DMS114 treated with DMSO at 0.1 percent for 48 hours (cell line): Measurements from ENCODE around the gene INSR.
"Not testable (repeated sequence)": the region's sequence is repeated elsewhere in the genome, so short reads cannot be mapped to it uniquely, and the experiment has no call there.

Experiments used
- DNase-seq: peaks from one replicate; lab custom pipeline; 2025; ENCODE audit not compliant: unreplicated experiment; lab: John Stamatoyannopoulos, UW

The INSR gene

DNA sequence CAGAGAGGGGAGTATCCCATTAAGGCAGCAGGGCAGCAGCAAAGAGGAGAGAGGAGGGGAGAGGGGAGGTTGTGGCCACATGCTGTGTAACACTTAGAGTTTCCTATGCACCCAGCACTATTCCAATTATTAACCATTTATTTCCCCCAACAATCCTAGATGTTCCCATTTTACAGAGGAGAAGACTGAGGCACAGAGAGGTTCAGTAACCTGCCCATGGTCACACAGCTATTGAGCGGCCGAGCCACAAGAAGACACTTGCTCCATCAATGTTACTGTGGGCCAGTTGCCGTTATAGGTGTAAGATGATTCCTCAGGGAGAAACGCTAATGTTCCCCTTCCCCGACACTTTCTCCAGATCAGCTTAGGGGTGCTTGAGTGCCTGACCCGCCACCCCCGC lies 69.2 kb downstream of the INSR start:
- DNase-seq, result no peak

- no peak for DNase-seq
Observed at GRCh38 chr19:7224209-7224686, 70.0 kb downstream of the INSR start.

- DNase-seq, result no peak
Observed at GRCh38 chr19:7223429-7223828, 70.8 kb downstream of the INSR start.

- no peak for DNase-seq
Observed at GRCh38 chr19:7219056-7219455, 75.2 kb downstream of the INSR start.

DNA sequence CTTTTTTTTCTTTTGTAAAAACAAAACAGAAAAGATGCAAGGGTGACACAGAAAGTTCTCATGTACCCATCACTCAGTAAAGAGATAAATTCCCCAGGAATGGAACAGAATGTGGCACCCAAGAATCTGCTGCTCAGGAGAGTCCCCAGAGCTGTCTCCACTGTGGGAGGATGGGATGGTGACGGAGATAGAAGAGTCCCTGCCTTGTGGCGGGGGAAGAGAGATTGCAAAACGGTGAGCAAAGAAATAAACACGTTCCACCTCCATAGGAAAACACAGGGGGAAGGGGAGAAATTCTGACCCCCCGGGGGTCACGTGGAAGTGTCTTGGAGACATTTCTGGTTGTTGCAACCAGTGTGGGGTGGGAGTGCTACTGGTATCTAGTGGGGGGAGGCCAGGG lies 76.4 kb downstream of the INSR start:
- no peak for DNase-seq

- DNase-seq, result no peak
Observed at GRCh38 chr19:7216373-7216902, 77.8 kb downstream of the INSR start.

GRCh38 chr19:7215176-7215575 lies 79.0 kb downstream of the INSR start:
- no peak for DNase-seq

GRCh38 chr19:7214324-7215089 lies 79.7 kb downstream of the INSR start:
- DNase-seq, result no peak

GRCh38 chr19:7213628-7214323 lies 80.4 kb downstream of the INSR start:
- no peak for DNase-seq

DNA sequence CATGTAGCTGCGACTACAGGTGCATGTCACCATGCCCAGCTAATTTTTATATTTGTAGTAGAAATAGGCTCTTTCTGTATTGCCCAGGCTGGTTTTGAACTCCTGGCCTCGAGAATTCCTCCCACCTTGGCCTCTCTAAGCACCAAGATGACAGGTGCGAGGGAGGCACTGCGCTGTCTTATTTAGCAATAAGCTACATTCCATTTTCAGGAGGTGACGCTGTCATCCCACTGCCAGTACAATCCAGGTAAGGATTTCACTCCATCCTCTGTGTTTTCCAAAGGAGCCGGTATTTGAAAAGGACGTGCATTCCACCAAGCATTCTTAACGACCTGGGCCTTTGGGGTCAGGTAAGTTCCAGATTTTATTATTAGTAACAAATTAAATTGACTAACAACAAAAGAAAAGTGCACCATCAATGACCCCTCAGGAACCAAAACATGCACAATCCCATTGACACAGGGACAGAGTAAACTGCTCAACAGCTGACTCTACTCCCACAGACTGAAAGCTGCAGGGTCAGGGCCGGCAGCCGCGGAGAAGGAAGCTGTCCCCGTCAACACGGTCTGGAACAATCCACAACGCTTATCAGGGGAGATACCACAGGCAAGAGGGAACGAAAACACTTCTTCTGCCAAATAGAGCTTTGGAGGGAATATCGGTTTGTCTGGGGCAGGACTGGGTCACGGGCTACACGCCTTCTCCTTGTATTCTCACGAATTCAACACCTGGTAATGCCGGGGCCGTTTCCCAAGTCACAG lies 82.8 kb downstream of the INSR start:
- no peak for DNase-seq

DNA sequence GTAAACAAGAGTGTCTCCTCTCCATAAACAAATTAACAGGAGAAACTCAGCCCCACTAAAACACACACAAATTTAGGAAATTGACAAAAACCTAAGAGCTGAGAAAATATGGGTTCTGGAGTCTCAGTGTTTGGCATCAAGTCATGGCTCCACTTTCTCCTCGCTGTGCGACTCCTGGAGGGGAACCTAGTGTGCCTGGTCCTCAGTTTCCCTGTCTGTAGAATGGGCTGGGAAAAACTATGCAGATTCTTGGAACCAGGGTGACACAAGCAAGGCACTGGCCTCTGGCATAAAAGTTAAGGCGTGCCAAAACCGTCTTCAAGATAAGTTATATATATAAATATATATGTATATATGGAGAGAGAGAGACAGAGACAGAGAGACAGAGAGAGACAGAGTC lies 83.9 kb downstream of the INSR start:
- no peak for DNase-seq

GRCh38 chr19:7209597-7210325 lies 84.5 kb downstream of the INSR start:
- not testable (repeated sequence) for DNase-seq

- DNase-seq, result not testable (repeated sequence)
Observed at GRCh38 chr19:7209036-7209435, 85.2 kb downstream of the INSR start.

DNA sequence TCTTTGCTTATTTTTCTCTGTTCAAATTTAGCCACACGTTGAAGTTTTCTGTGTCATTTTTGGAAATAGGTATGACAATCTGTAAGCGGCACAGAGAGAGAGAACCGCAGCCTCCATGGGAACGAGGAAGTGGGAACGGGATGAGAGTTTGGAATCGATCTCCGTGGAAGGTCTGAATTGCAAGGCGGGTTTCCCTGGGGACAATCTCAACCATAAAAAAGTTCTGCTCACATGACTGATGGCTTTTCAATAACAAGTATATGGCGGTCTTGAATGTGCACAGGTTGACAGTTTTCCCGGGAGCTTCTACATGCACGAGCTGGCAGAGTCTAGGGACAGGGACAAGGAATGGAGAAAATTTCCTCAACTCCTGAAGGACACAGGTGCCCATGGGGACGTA lies 90.9 kb downstream of the INSR start:
- no peak for DNase-seq

DNA sequence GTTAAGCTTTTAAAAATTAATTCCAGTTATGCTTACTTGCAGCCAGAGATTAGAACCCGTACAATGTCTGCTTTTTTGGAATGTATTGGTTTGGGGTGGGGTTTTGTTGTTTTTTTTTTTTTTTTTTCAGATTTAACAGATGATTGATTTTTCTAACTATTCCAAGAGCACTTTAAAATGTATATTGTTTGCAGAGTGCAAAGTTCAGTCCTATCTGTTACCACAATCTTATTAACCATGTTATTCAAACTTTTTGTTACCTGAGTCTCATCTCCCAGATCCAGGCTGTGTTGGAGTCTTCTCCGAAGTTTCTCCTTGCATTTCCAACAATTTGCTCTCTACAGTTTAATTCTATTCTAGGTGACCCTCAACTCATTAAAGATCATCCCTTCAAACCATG lies 91.3 kb downstream of the INSR start:
- DNase-seq, result no peak

GRCh38 chr19:7200736-7201135 lies 93.5 kb downstream of the INSR start:
- no peak for DNase-seq

DNA sequence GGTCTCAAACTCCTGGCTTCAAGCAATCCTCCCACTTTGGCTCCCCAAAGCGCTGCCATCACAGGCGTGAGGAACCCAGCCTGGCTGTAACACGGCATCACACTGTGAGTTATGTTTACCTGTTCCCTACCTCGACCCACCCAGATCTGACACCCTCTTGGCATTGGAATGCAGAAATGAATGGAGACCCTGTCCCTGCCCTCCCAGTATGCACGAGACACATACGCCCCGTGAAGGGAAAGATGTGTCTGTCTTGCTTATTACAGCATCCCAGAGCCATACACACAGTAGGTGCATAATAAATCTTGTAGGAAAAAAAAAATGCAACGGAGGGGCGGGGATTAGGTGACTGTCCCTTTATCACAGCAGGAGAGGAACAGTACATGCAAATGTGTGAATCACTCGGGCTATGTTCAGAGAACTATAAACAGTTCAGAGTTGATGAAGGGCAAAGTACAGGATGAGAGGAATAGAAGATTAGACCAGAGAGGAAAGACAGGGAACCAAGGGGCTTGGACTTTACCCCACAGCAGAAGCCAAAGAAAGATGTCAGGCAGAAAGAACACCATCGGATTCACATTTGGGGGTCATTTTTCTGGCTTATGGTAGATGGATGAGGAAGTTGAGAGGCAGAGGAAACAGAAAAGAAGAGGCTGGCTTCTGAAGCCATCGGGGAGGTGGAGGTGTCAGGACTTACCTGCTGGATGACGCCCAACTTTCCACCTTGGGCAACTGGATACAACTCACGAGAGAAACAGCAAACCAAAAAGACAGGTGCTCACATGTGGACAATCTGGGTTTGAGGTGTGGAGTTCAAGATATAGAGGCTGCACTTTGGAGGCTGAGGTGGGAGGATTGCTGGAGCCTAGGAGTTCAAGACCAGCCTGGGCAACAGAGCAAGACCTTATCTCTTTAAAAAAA lies 94.3 kb downstream of the INSR start:
- DNase-seq, result no peak

- DNase-seq, result peak; percentile 62
Observed at GRCh38 chr19:7197760-7198696, 96.2 kb downstream of the INSR start.
